ENCODE results near the gene LRRFIP1. TPM values are rescaled to one million over a fixed set of nuclear protein-coding genes. Genes with fewer than 3 reads are reported as not detected.

LRRFIP1 gene
- total RNA-seq, 2 experiments from 2014 or later: 242 to 248 TPM

- DNase-seq: no peak
- H3K27me3 Mint-ChIP-seq: no peaks in the 10 kb centered on the region
- peaks cover 49% of the 10 kb centered on the region for H3K36me3 Mint-ChIP-seq (ENCODE audit: low read depth)
- peak overlapping the region; percentile 15 for H3K27ac Mint-ChIP-seq
- ChIA-PET POLR2A (interaction anchor here (2.6 to 4.0 kb wide), 2 partner anchors 33 to 36 kb away, joined by 20 to 21 read pairs; no protein-coding TSS in a partner anchor), CTCF (interaction anchor here (1.3 to 1.7 kb wide), 2 partner anchors 15 to 149 kb away, joined by 4 to 5 read pairs; no protein-coding TSS in a partner anchor)
- H3K9me3 Mint-ChIP-seq: no peaks in the 10 kb centered on the region
- no peak overlapping the region for H3K4me3 Mint-ChIP-seq
- H3K4me1 Mint-ChIP-seq: peaks cover 64% of the 10 kb centered on the region
These were observed 102.5 kb downstream of the LRRFIP1 start for GRCh38 chr2:237729681-237730475.

GRCh38 chr2:237731663-237732062 is 104.3 kb downstream of the LRRFIP1 start:
- H3K27me3 Mint-ChIP-seq: no peaks in the 10 kb centered on the region
- peak; percentile 44 for DNase-seq
- ChIA-PET CTCF (interaction anchor here (0.9 to 1.5 kb wide), 6 partner anchors 10 to 60 kb away, joined by 3 to 9 read pairs (median 4); no protein-coding TSS in a partner anchor), POLR2A (interaction anchor here (1.3 to 4.0 kb wide), 6 partner anchors 14 to 472 kb away, joined by 3 to 21 read pairs (median 10); partner anchors contain the start of gene ILKAP)
- peak overlapping the region; percentile 75 for H3K27ac Mint-ChIP-seq
- no peak overlapping the region for H3K4me3 Mint-ChIP-seq
- H3K4me1 Mint-ChIP-seq: peaks cover 59% of the 10 kb centered on the region
- no peaks in the 10 kb centered on the region for H3K9me3 Mint-ChIP-seq
- H3K36me3 Mint-ChIP-seq (ENCODE audit: low read depth): peaks cover 52% of the 10 kb centered on the region

DNA sequence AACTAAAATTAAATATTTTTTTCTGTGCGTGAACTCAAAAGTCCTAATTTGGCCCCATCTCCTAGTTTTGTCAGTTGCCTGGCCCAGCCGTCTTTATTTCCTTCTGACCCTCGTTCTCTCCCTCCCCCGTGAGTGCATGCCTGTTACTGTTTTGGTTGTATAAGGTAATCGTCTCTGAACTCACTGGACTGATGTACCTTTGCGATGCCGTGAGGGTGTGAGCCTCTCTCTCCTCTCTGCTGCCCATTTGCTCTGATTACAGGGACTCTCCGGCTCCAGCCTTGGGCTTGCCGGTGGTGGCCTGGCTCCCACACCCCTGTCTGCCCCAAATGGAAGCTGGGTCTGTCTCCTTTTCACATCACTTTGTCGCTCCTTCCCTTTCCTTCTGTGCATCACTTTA is 104.7 kb downstream of the LRRFIP1 start:
- no peaks in the 10 kb centered on the region for H3K9me3 Mint-ChIP-seq
- H3K36me3 Mint-ChIP-seq (ENCODE audit: low read depth): peaks cover 50% of the 10 kb centered on the region
- no peaks in the 10 kb centered on the region for H3K27me3 Mint-ChIP-seq
- H3K4me1 Mint-ChIP-seq: peaks cover 57% of the 10 kb centered on the region
- POLR2A ChIA-PET: interaction anchor here (1.3 to 4.0 kb wide), 6 partner anchors 13 to 472 kb away, joined by 3 to 21 read pairs (median 10); partner anchors contain the start of gene ILKAP
- no peak for DNase-seq
- CTCF ChIA-PET: interaction anchor here (0.9 to 1.5 kb wide), 5 partner anchors 10 to 60 kb away, joined by 3 to 9 read pairs (median 3); no protein-coding TSS in a partner anchor
- no peak overlapping the region for H3K4me3 Mint-ChIP-seq
- no peak overlapping the region for H3K27ac Mint-ChIP-seq

DNA sequence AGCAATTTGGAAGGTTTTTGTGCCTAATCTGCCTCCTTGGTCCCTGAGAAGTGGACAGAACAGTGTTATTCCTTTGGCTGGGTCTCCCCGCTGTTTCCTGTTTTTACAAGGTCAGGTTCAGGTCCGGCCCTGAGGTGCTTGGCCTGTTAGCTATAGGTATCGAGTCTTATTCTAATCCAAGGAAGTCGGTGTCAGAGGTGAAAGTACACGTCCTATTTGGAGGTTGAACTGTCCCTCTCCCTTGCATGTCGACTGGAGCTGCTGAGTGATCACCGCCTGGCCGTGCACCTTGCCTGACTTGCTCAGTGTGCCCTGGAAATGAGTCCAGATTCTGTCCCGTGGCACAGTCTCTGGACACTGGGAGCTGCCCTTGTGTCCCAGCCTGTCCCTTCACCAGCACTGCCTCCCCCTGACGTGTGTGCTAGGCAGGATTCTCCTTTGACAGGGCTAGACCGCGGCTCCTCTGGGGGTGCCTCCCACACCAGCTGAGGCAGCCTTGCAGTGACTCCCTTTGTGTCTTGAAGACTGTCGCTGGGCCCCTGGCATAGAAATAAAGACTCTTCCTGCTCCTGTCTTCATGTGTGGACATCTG is 105.5 kb downstream of the LRRFIP1 start:
- no peak overlapping the region for H3K4me3 Mint-ChIP-seq
- peaks cover 54% of the 10 kb centered on the region for H3K36me3 Mint-ChIP-seq (ENCODE audit: low read depth)
- POLR2A ChIA-PET: interaction anchor here (0.9 to 3.1 kb wide), 4 partner anchors 29 to 471 kb away, joined by 3 to 15 read pairs (median 4); partner anchors contain the start of gene ILKAP
- H3K9me3 Mint-ChIP-seq: no peaks in the 10 kb centered on the region
- peaks cover 53% of the 10 kb centered on the region for H3K4me1 Mint-ChIP-seq
- no peak for DNase-seq
- peak overlapping the region; percentile 60 for H3K27ac Mint-ChIP-seq
- no peaks in the 10 kb centered on the region for H3K27me3 Mint-ChIP-seq
- CTCF ChIA-PET: interaction anchor here (1.0 to 1.4 kb wide), 4 partner anchors 12 to 151 kb away, joined by 3 read pairs; no protein-coding TSS in a partner anchor

- Mint-ChIP-seq H3K36me3 (ENCODE audit: low read depth) (peaks cover 54% of the 10 kb centered on the region), H3K4me3 (no peak overlapping the region), H3K27me3 (no peaks in the 10 kb centered on the region), H3K4me1 (peaks cover 47% of the 10 kb centered on the region), H3K9me3 (no peaks in the 10 kb centered on the region), H3K27ac (peak overlapping the region; percentile 60)
- no peak for DNase-seq
- ChIA-PET POLR2A (interaction anchor here (0.9 to 3.1 kb wide), 2 partner anchors 30 to 60 kb away, joined by 3 to 15 read pairs; no protein-coding TSS in a partner anchor), CTCF (interaction anchor here (0.6 to 3.3 kb wide), 5 partner anchors 11 to 61 kb away, joined by 3 to 18 read pairs (median 5); no protein-coding TSS in a partner anchor)
These were observed 106.4 kb downstream of the LRRFIP1 start for GRCh38 chr2:237733677-237734300.

DNA sequence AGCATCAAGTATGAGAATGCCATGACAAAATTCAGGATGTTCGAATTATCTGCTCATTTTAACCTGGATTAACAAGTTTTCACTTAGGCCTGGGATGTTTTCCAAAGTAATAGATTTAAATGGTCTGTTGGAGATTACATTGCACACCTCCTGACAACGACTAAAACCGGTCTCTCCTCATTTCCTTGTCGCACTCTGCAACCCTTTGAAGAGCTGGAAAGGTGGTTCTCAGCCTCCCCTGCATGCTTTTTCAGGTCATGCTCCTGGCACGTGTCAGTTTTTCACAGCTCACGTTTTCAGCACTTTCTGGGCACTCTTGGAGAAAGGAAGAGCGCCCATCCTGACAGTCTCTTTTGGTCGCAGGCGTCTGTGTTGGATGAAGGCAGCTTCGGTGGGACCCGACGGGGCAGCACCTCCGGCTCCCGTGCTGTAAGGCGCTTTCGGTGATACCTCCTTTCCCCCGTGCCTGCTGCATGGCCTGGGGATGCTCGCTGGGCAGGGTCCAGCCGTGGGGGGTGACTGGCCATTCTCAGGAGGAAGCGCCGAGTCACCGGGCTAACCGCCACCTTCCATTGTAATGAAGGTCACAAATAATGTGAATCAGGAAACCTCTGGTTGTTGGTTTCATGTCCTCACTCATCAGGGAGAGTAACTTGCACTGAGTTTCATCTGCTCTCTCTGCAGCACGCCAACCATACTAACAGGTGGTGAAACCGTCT is 107.7 kb downstream of the LRRFIP1 start:
- peaks cover 54% of the 10 kb centered on the region for H3K36me3 Mint-ChIP-seq (ENCODE audit: low read depth)
- H3K27me3 Mint-ChIP-seq: no peaks in the 10 kb centered on the region
- DNase-seq: no peak
- POLR2A ChIA-PET: no interaction called here
- CTCF ChIA-PET: interaction anchor here (1.7 to 3.3 kb wide), 3 partner anchors 10 to 63 kb away, joined by 5 to 18 read pairs (median 7); no protein-coding TSS in a partner anchor
- H3K4me3 Mint-ChIP-seq: no peak overlapping the region
- H3K4me1 Mint-ChIP-seq: peaks cover 37% of the 10 kb centered on the region
- no peak overlapping the region for H3K27ac Mint-ChIP-seq
- no peaks in the 10 kb centered on the region for H3K9me3 Mint-ChIP-seq

DNA sequence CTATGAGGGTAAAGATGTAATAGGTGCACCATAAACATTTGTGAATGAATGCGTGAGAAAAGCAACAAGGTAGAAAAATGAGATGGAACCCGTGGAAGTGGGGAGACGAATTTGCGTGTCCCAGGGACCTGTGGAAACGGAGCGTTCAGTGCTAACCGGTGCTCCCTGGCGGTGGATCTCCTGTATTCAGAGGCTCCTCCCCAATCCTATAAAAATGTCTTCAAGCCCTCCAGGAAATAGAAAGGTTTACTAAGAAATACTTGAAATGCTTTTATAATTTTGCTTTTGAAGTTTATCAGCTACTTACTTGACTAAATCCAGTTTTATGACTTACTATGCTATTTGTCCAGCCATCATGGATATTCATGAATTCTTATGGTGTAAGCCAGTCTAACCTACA is 108.4 kb downstream of the LRRFIP1 start:
- no peaks in the 10 kb centered on the region for H3K9me3 Mint-ChIP-seq
- no peaks in the 10 kb centered on the region for H3K27me3 Mint-ChIP-seq
- ChIA-PET POLR2A (no interaction called here), CTCF (interaction anchor here (2.2 to 3.3 kb wide), 2 partner anchors 9 to 63 kb away, joined by 7 to 18 read pairs; no protein-coding TSS in a partner anchor)
- H3K27ac Mint-ChIP-seq: no peak overlapping the region
- no peak for DNase-seq
- no peak overlapping the region for H3K4me3 Mint-ChIP-seq
- peaks cover 30% of the 10 kb centered on the region for H3K4me1 Mint-ChIP-seq
- H3K36me3 Mint-ChIP-seq (ENCODE audit: low read depth): peaks cover 59% of the 10 kb centered on the region

- Mint-ChIP-seq H3K27ac (no peak overlapping the region), H3K36me3 (ENCODE audit: low read depth) (peaks cover 53% of the 10 kb centered on the region), H3K9me3 (no peaks in the 10 kb centered on the region), H3K4me3 (no peak overlapping the region), H3K4me1 (peaks cover 23% of the 10 kb centered on the region), H3K27me3 (no peaks in the 10 kb centered on the region)
- no peak for DNase-seq
- CTCF ChIA-PET: interaction anchor here (2.2 to 3.3 kb wide), 2 partner anchors 8 to 64 kb away, joined by 7 to 18 read pairs; no protein-coding TSS in a partner anchor
- POLR2A ChIA-PET: no interaction called here
These were observed 109.4 kb downstream of the LRRFIP1 start for GRCh38 chr2:237736783-237737182.

DNA sequence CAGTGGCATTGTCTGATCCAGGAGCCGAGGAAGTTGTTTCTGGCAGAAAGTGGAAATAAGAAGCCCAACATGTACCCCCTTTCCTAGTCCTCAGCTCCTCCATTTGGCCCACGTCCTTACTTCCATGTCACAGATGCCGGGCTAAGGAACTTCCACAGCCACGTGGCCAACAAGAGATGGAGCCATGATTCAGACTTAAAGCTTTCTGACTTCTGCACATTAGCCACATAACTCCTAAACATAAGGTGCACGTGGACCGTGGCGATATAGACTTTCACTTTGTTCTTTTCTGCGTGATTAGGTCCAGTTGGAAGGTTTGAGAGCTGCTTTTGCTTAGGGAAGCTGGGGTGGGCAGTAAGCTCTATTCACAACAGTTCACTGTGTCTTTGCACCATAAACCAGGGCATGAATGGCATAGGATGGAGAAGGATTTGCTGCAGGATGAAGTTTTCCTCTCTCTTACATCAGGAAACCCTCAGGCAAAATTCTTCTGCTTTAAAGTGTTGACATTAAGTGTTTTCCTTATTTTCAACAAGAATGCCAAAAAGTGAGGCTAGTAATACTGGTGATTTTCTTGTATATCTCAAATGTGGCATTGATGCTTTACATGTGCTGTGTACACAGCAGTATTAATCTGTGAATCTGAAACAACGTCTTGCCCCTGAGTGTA is 109.9 kb downstream of the LRRFIP1 start:
- ChIA-PET POLR2A (interaction anchor here (0.7 kb wide), 1 partner anchor 63 kb away, joined by 3 read pairs; no protein-coding TSS in a partner anchor), CTCF (interaction anchor here (2.2 to 3.3 kb wide), 2 partner anchors 8 to 64 kb away, joined by 7 to 18 read pairs; no protein-coding TSS in a partner anchor)
- no peaks in the 10 kb centered on the region for H3K9me3 Mint-ChIP-seq
- DNase-seq: no peak
- H3K4me3 Mint-ChIP-seq: no peak overlapping the region
- H3K4me1 Mint-ChIP-seq: peaks cover 22% of the 10 kb centered on the region
- H3K27me3 Mint-ChIP-seq: no peaks in the 10 kb centered on the region
- H3K27ac Mint-ChIP-seq: no peak overlapping the region
- H3K36me3 Mint-ChIP-seq (ENCODE audit: low read depth): peaks cover 53% of the 10 kb centered on the region

DNA sequence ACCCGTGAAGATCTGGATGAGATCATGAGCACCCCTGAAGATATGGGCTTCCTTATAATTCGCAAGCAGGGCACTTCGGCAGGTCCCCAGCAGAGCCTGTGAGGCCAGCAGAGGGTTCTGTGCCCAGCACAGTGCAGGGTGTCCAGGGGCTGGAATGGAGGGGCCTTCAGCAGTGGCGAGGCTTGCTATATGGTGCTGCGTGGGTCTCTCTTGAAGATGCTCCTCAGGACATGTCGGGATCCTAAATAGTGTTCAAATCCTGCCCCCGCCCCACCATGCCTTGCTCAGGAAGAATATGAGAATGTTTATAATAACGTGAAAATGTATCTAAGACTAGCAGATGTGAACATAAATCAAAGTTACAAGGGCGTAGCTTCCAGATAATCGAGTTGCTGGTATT is 110.9 kb downstream of the LRRFIP1 start:
- no peak for DNase-seq
- POLR2A ChIA-PET: interaction anchor here (1.0 kb wide), 1 partner anchor 65 kb away, joined by 3 read pairs; no protein-coding TSS in a partner anchor
- H3K27me3 Mint-ChIP-seq: no peaks in the 10 kb centered on the region
- no peak overlapping the region for H3K4me3 Mint-ChIP-seq
- H3K36me3 Mint-ChIP-seq (ENCODE audit: low read depth): peaks cover 56% of the 10 kb centered on the region
- CTCF ChIA-PET: no interaction called here
- H3K9me3 Mint-ChIP-seq: no peaks in the 10 kb centered on the region
- H3K27ac Mint-ChIP-seq: no peak overlapping the region
- H3K4me1 Mint-ChIP-seq: peaks cover 22% of the 10 kb centered on the region

DNA sequence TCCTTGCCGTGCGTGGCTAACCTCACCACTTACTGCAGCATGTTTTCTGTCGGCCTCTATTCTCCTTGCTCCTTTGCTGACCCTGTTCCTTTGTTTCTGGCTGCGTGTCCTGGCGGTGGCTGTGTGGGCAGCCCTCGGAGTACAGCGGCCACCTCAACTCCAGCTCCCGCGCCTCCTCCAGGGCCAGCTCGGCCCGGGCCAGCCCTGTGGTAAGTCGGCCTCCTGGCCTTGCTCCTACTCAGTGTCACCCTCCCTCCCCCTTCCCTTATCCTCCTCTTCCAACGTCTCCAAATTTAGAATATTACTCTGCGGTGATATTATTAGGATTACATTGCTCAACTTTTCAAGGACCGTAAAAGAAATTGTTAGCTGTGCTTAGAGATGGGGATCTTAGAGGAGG is 111.7 kb downstream of the LRRFIP1 start:
- POLR2A ChIA-PET: interaction anchor here (1.0 to 1.2 kb wide), 2 partner anchors 65 to 66 kb away, joined by 3 to 4 read pairs; no protein-coding TSS in a partner anchor
- CTCF ChIA-PET: interaction anchor here (0.6 to 1.2 kb wide), 2 partner anchors 45 to 264 kb away, joined by 3 read pairs; no protein-coding TSS in a partner anchor
- H3K36me3 Mint-ChIP-seq (ENCODE audit: low read depth): peaks cover 58% of the 10 kb centered on the region
- H3K27ac Mint-ChIP-seq: no peak overlapping the region
- H3K27me3 Mint-ChIP-seq: no peaks in the 10 kb centered on the region
- peaks cover 26% of the 10 kb centered on the region for H3K4me1 Mint-ChIP-seq
- DNase-seq: no peak
- H3K4me3 Mint-ChIP-seq: no peak overlapping the region
- H3K9me3 Mint-ChIP-seq: no peaks in the 10 kb centered on the region

All from activated CD4-positive, alpha-beta memory T cell treated with anti-CD3 and anti-CD28 coated beads, Interleukin-2, amount 10 ng/mL, durations not matched to agents 7 days and 5 days (primary cell).